COR-L47 (cell line): ENCODE results near the gene GNRHR.
"Not testable (repeated sequence)": the region's sequence is repeated elsewhere in the genome, so short reads cannot be mapped to it uniquely, and the experiment has no call there.

Source experiments
- DNase-seq: peaks from one replicate; lab custom pipeline; 2025; lab: John Stamatoyannopoulos, UW

The GNRHR gene

GRCh38 chr4:67754288-67754687, at the start of gene GNRHR:
TSS of gene GNRHR (minus strand) at chr4:67754388. CDS start at chr4:67754335, 53 bp downstream.
- no peak for DNase-seq

GRCh38 chr4:67796810-67797209, 42.6 kb upstream of the GNRHR start:
- no peak for DNase-seq

- DNase-seq = no peak
Measured at GRCh38 chr4:67790721-67791120, 36.5 kb upstream of the GNRHR start.

- no peak for DNase-seq
Measured at GRCh38 chr4:67787311-67787710, 33.1 kb upstream of the GNRHR start.

GRCh38 chr4:67785528-67785927, 31.3 kb upstream of the GNRHR start:
- DNase-seq = no peak

- peak; percentile 4 for DNase-seq
Measured at GRCh38 chr4:67779631-67780030, 25.4 kb upstream of the GNRHR start.

GRCh38 chr4:67776746-67777145, 22.6 kb upstream of the GNRHR start:
- no peak for DNase-seq

- DNase-seq = peak; percentile 26
Measured at GRCh38 chr4:67770422-67770821, 16.2 kb upstream of the GNRHR start.

GRCh38 chr4:67765928-67766327, 11.7 kb upstream of the GNRHR start:
- no peak for DNase-seq

- DNase-seq = no peak
Measured at GRCh38 chr4:67765401-67765800, 11.2 kb upstream of the GNRHR start.

- no peak for DNase-seq
Measured at GRCh38 chr4:67764183-67764582, 10.0 kb upstream of the GNRHR start.

GRCh38 chr4:67762086-67762485, 7.9 kb upstream of the GNRHR start:
- no peak for DNase-seq

GRCh38 chr4:67756991-67757390, 2.8 kb upstream of the GNRHR start:
- DNase-seq = not testable (repeated sequence)

- DNase-seq = no peak
Measured at GRCh38 chr4:67755974-67756373, 1.8 kb upstream of the GNRHR start.

- no peak for DNase-seq
Measured at GRCh38 chr4:67751260-67751659, 2.9 kb downstream of the GNRHR start.

- no peak for DNase-seq
Measured at GRCh38 chr4:67750691-67751090, 3.5 kb downstream of the GNRHR start.

GRCh38 chr4:67749286-67749685, 4.9 kb downstream of the GNRHR start:
- no peak for DNase-seq

GRCh38 chr4:67746797-67747495, 7.2 kb downstream of the GNRHR start:
- DNase-seq = peak; percentile 39

- no peak for DNase-seq
Measured at GRCh38 chr4:67744561-67745283, 9.5 kb downstream of the GNRHR start.

- no peak for DNase-seq
Measured at GRCh38 chr4:67743194-67743593, 11.0 kb downstream of the GNRHR start.

- DNase-seq = no peak
Measured at GRCh38 chr4:67736262-67736661, 17.9 kb downstream of the GNRHR start.

GRCh38 chr4:67735325-67735724, 18.9 kb downstream of the GNRHR start:
- DNase-seq = no peak

GRCh38 chr4:67730511-67730910, 23.7 kb downstream of the GNRHR start:
- not testable (repeated sequence) for DNase-seq
